NCI-H774 (cell line): ENCODE measurements around the gene ZNF697.
"Not testable (repeated sequence)": the region's sequence is repeated elsewhere in the genome, so short reads cannot be mapped to it uniquely, and the experiment has no call there.

ENCODE experiments used
- DNase-seq: peaks from one replicate; lab custom pipeline; 2025; lab: John Stamatoyannopoulos, UW

The ZNF697 gene

DNA sequence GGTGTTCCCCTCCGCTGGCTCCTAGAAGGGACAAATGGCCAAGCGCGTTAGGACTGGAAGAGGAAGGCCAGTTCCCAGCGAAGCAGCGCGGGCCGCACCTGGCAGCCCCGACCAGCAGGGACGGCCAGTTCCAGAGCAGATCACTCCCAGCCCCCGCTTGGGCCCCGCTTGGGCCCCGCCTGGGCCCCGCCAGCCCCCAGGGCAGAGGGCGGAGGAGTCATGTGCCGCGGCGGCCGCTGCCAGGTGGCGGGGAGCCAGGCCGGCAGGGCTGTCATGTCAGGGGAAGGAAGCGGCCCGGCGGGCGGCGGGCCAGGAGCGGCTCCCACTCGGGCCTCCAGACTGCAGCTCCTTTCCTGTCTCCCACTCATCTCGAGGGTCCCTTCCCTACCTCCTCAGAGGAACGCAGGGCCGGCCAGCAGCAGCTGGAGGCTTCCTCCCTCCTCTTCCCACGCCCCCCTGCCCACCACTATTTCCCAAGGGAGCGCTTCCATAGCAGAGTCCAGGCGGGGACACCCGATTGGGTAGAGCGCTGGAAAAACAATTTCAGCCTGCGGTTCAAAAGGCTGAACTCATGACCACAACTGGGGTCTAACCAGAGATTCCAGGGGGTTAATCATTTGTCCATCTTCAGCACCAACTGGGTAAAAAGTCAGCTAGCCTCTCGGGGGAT lies 16.5 kb downstream of the ZNF697 start:
- no peak for DNase-seq

DNA sequence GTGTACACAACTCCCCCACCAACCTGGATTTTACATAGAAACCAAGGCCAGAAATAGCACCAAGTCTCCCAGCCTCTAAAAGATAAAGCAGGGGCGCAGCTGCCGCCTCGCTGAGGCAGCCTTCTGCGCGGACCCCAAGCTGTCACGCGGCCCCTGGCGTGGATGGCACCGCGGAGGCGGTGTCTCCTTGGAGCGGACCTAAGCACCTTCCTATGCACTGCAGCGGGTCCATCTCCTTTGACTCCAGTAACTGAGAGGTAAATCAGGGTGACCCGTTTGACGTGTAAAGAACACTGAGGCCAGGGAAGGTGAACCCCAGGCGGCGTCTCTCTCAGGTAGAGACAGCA lies 17.0 kb downstream of the ZNF697 start:
- DNase-seq, result no peak

DNA sequence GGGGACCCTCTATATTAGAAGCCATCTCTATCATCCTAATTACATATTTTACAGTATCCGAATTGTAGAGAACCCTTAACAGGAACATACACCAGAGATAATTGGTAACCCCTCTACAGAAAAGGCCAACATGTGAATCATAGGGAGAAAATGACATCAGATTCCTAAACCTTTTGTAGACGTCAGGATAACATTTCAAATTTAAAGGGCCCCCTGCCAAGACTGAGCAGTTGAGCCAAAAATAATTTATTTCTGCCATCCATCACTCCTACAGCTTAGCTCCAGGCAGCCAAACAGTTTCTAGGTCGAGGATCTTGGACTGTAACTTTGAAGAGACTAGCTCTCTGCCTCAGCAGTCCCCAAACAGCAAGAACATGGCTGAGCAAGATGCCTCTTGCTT lies 21.2 kb downstream of the ZNF697 start:
- DNase-seq, result no peak

DNA sequence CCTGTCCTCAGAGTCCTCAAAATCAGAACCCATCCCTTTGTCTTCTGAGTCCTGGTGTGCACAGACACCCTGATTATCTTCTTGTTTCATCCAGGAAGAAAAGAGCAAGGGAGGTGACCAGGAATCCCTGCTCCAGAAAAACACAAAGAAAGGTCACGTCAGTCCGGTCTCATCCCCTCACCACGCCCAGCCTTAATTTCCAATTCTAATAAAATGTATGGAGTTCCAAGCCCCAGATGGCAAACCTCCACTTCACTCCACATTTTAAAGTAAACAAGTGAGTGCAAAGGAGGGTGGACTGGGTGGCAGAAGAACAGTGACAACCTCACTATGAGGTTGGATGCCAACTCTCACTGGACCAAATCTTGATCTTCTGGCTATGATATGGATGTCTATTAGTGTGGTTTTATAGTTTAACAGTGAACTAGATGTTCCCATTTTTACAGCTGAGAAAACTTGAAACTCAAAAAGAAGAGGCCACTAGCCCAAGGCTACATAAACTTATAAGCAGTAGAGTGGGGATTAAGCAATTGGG lies 22.0 kb downstream of the ZNF697 start:
- DNase-seq, result no peak

DNA sequence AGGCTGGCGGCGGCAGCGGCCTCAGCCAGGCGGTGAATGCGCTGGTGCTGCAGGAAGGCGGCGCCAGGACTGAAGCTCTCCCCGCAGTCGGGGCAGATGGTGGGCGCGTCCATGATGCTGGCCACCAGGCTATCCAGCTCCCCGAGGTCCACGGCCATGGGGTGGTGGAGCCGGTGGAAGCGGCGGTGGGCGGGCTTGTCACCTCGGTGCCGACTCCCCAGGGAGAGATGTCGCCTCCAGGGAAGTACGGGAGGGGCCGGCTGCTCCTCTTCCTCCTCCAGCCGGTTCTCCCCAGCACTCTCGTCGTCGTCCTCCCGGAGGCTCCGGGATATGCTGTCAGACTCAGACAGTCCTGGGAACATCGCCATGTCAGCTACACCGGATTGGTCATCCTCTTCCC lies 24.4 kb downstream of the ZNF697 start:
- no peak for DNase-seq

DNA sequence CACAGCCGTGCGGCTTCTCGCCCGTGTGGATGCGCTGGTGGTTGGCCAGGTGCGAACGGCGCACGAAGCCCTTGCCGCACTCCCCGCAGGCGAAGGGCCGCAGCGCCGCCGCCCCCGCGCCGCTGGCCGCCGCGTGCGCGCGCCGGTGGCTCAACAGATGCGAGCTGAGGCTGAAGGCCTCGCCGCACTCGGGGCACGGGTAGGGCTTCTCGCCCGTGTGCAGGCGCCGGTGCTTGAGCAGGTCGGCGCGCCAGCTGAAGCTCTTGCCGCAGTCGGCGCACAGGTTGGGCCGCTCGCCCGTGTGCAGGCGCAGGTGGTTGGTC lies 24.9 kb downstream of the ZNF697 start:
- no peak for DNase-seq

DNA sequence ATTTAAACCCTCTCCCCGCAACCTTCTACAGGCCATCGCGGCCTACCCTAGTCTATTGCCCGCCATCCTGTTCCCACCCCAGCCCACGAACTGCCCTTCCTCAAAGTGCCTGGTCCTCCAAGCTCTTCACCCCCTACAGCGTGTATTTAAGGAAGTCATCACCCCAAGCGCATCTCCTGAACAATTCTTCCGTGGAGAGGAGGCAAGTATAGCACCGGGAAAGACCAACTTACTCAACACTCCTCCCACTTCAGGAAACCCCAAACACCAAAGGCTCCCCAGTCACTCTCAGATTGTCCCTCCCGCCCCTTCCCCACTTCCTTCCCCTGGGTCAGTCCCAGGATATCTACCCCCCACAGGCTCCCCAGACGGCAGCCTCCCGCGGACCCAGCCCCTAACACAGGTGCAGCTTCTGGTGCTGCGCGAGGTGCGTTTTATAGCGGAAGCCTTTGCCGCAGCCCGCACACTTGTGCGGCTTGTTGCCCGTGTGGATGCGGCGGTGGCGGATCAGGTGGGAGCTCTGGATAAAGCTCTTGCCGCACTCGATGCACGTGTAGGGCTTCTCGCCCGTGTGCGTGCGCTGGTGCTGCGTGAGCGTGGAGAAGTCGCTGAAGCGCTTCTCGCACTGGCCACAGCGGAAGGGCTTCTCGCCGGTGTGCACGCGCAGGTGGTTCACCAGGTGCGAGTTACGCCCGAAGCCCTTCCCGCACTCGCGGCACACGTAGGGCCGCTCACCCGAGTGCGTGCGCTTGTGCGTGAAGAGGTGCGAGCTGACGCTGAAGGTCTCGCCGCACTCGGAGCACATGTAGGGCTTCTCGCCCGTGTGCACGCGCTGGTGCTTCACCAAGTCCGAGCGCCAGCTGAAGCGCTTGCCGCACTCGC lies 25.5 kb downstream of the ZNF697 start:
- DNase-seq, result no peak

DNA sequence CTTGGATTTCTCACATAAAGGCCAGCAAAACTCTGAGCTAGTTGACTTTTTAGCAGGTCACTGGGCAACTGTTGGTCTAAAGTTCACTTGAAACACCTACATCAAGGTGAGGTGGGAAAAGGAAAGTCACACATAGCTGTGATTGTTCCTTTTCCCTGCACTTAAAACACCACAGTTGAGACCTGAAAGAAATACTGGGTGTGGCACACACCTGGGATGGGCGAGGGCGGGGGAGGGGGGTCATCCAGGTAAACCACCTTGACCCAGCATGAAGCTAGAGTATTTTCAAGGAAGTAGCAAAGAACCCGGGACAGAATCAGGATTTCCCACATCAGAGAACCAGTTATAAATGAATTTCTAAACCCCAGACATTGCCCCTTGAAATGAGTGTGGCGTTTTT lies 26.4 kb downstream of the ZNF697 start:
- no peak for DNase-seq

DNA sequence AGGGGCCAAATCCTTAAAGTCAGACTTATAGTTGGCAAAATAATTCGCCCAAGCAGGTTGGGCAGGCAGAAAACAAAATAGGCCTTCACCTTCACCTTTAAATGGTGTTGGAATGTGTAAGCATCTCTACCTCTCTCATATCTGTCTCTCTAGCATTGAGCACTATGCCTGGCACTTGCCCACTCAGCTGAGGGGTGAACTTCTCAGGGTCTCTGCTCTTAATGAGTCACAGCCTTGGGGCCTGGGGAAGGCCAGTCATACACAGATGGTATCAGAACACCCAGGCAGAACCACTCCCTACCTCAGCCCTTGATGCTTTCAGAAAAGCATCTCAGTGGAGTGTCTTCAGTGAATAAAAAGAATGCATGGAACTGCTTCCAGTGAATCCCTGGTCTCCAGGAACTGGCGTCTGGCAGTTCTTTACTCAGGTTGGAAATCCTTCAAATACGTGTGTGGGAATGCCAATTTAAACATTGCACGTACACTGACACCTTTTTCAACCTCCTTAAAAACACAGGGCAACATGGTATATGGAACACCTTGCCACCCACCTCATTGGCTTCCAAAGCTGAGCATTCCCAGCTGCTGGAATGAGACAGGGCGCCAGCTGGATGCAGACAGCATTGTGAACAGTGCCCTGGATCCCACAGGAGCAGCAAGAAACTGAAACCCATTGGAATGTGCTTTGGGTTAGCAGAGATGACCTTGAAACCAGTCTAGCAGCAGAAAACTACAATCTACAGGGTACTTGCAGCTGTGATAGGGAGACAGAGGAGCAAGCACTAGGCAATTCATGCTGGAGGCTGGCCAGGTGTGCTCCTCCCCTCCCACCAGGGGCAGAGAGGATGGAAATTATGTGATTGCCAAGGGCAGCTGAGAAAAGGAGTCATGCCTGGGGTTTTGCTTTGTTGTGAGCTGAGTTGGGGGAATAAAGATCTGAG lies 30.0 kb downstream of the ZNF697 start:
- DNase-seq, result no peak

DNA sequence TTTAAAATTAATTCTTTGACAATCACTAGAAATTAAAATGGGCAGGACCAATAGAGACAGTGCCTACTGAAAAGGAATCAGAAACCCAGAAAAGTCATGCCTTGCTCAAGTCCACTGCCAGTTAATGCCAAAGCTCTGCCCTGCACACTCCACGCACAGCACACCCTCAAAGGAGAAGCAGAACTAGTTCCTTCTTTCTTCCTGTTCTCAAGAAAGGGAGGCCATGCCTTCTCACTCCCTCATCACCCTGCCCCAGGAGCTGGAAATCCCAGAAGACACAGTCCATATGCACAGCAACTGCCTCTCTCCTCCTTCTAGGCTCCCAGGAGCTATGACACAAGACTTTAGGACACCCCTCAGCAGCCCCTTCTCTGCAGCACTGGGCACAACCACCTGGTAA lies 31.3 kb downstream of the ZNF697 start:
- not testable (repeated sequence) for DNase-seq

DNA sequence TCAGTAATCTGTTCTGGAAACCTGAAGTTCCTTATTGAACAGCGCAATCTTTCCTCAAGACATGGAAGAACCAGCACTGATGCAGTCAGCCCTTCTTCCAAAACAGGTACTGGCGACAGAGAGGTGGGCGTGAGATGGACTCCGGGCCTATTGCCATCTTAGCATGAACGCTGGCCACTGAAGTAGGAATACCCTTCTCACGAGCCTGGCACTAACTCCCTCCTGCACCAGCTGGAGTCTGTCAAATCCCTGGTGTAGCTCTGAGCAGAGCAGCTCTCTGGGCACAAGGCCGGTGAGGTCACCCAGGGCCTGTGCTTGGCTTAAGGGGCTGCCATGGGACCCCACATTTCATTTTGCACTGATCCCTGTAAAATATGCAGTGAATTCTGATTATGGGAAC lies 33.0 kb downstream of the ZNF697 start:
- DNase-seq, result not testable (repeated sequence)

DNA sequence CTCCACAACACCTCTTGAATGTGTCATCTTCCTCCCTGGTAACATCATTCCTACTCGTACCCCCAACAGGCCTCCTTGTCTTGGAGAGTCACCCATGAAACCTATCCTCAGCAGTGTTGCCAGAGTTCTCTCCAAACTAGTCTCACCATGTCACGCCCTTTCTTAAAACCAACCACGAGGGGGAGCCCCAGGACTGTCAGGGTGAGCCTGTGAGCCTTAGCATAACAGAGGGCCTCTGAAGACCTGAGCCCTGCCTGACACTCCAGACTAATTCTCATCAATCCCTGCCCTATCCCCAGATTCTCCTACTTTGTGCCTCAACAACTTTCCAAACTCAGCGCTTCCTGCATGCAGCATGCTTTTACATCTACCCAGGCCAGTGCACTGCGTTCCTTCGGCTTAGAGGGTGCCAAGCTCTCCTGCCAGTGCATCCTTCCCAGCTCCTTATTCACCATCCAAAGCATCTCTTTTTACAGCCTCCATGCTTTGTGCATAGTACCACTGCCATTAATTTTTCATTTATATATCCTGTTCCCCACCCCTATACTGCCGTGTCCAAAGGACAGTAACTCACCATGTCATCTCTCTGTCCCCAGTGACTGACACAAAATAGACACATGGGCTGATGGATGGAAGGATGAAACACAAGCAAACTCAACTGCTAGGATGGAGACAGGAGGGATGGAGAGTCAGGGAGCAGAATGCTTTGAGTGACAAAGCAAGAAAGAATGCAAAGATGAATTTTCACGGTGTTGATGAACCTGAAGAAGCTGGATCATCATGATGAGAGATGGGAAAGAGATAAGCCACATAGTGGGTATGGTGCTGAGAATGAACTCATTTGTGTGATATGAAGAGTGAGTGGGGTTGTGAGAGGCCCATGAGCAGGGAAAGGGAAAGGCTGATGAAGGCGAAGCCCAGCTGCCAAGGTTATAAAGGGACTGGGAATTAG lies 34.0 kb downstream of the ZNF697 start:
- DNase-seq, result peak; percentile 67

DNA sequence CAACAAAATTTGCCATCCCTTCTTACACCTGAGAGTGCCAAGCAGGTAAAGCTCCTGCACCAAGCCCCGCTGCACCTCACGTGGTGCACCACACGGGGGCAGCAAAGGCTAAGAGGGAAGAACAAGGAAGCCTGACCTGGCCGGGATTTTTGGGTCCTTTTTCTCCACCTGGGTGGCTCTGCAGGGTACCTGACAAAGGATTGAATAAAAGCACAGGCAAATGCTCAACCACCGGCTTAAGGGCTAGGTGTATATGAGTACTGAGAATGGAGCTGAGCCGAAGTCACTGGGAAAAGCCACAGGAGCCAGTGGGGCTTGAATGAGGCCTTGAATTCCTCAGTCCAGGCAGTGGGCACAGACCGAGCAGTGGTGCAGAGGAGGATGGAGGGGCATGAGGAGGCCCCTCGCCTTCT lies 36.4 kb downstream of the ZNF697 start:
- DNase-seq, result peak; percentile 72

DNA sequence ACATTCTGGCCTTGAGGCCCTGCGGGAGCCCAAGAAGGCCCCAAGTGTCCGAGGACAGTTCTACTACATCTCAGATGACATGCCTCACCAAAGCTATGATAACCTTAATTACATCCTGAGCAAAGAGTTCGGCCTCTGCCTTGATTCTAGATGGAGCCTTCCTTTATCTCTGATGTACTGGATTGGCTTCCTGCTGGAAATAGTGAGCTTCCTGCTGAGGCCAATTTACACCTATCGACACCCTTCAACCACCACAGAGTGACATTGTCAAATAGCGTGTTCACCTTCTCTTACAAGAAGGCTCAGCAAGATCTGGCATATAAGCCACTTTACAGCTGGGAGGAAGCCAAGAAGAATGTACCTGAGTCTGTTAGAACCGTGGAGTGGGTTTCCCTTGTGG lies 39.2 kb downstream of the ZNF697 start:
- not testable (repeated sequence) for DNase-seq

DNA sequence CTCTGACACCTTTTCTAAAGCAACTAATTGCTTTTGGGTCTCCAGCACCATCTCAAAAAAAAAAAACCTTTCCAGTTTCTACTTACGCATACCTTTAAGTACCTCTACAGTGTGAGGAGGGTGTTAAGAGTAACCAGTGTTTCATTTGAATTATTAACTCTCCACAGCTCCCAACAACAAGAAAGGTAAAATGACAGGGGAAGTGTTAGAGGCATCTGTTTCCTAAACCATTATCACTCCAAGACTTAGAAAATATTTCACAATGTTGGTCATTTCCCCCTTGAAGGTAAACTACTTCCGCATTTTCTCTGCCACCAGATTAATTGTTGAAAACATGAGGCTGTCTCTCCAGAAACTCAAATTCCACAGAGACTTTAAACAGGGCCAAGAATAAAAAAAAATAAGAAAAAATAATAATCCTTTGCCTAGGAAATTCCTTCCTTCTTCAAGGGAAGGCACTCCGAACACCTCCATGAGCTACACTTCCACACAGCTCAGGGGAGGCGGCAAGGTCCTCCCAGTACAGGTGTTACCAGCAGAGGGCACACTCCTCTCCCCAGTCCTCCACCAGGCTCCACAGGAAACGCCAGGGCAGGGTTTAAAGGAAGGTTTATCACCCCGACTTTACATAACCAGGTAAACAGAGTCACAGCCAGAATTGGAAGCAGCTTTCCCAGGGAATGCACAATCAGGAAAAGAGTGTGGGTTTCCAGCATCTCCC lies 40.8 kb downstream of the ZNF697 start:
- not testable (repeated sequence) for DNase-seq

DNA sequence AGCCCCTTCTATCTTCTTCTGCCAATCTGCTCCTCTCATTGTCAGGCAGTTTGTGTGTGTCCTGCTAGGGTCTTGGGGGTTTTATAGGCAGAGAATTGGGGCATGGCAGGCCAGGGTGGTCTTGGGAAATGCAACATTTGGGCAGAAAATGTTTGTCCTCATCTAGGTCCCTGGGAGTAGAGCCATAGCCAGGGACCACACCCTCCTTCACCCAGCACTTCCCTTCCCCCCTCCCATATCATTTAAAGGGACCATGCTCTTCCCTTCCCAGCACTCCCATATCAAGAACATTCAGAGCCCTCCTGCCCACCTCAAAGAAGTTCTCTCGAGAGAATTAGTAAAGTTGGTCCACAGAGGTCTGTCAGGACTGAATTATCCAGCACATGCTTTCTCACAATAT lies 41.7 kb downstream of the ZNF697 start:
- no peak for DNase-seq

DNA sequence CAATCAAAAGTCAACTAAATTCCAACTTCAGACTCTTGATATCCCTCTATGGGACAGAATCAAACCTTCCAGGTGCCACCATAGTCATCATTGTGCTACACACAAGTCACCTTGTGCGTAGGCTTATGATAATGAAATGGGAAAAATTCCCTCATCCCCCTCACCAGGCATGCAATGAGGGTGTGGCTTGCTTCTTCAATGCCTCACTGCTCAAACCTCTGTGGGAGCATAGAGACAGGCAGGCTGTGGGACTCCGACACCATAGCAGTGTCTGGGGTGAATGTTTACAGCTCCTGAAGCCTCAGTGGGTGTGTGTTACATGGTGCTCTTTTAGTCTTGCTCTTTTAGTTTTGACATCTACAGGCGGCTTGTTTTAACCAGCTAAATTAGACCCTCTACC lies 42.4 kb downstream of the ZNF697 start:
- DNase-seq, result no peak

DNA sequence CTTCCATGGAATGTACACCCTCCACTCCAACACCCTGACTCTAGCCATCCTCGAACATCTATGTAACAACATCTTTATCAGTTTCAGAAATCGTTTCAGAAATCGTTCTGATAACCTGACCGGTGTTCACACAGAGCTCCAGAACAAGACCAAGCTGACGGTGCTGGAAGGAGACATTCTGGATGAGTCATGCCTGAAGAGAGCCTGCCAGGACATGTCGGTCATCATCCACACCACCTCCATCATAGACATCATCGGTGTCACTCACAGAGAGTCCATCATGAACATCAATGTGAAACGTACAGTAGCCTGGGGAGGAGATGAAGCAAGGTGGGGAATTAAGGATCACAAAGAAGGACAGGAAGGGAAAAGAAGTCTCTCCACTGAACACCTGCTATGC lies 43.0 kb downstream of the ZNF697 start:
- not testable (repeated sequence) for DNase-seq

DNA sequence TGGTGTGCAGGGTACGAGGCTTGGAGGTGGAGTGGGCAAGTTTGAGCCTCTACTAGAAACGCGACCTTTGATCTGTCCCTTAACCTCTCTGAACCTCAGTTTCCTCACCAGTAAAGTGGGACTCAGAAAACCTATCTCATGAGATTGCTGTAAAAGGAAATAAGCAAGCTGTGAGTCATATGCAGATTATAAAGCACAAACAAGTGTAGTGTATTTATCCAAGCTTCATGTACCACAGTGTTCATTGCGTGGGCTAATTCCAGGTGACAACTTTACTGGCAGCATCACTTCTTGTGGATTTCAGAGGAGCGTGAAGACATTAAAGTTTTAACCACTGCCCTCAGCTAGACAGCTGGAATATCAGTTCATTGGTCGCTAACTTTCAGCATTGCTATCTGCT lies 44.4 kb downstream of the ZNF697 start:
- DNase-seq, result no peak

DNA sequence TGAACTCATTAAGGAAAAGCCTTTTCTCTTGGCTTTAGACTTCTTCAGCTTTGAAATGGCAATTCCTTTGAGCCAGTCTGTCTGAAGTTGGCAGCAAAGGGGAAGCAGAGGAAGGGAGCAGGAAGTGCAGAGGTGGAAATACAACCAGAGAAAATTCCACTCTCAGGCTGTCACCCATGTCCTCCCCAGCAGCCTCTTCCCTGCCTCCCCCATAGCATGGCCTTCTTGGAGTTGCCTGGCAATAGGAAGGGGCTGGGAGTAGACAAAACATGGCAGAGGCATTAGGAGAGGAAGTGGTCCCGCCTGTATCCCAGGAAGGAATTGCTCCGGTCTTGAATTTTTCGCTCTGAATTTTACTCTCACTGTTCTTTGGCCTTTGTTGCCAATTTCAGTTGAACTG lies 44.8 kb downstream of the ZNF697 start:
- not testable (repeated sequence) for DNase-seq

DNA sequence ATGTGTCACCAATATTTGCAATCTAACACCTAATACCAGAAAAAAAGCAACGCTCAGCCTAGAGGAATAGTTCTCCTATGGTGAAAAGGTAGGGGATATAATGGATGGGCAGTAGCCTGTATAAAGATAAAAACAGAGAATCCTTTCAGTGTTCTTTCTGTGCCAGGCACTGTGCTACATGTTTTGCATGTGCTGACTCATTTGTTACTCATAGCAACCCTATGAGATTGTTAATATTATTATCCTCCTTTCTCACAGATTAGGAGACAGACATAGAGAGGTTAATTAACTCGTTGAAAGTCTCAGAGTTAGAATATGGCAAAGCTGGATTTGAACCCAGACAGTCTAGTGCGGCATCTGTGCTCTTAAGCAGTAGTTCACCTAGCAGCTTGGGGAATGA lies 45.3 kb downstream of the ZNF697 start:
- not testable (repeated sequence) for DNase-seq
